ENCODE measurements around the gene CHPF.

DNA sequence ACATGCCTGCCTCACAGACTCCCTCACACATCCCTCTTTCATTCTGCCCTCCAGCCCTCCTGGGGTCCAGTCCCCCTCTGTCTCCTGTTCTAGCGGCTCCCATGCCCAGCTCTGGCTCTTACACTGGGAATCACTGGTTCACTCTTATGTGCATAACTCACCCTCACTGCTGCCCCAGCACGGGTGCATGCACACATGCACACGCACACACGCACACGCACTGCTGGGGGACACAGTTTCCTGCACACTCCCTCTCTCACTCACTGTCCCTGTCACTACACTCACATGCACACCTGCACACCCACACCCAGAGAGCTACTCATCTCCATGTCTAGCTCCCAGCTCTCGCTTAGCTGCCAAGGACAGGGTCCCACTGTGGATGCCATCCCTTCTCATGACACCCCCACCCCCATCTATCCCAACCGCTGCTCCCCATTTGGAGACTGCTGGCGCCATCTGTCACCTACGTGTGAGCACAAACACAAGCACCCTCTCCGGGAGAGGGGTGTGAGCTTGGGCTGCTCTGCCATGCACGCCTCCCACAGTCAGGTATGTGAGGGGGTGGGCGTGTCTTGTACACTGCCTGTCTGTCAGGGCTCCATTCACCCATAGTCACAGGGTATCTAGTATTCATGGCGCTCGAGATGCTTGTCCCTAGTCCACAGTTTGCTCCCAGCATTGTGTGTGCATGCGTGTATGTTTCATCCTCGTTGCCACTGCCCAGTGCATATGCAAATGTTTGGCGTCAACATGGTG, 27.6 kb downstream of the CHPF start:
- TF ChIP-seq, protein P1, sequence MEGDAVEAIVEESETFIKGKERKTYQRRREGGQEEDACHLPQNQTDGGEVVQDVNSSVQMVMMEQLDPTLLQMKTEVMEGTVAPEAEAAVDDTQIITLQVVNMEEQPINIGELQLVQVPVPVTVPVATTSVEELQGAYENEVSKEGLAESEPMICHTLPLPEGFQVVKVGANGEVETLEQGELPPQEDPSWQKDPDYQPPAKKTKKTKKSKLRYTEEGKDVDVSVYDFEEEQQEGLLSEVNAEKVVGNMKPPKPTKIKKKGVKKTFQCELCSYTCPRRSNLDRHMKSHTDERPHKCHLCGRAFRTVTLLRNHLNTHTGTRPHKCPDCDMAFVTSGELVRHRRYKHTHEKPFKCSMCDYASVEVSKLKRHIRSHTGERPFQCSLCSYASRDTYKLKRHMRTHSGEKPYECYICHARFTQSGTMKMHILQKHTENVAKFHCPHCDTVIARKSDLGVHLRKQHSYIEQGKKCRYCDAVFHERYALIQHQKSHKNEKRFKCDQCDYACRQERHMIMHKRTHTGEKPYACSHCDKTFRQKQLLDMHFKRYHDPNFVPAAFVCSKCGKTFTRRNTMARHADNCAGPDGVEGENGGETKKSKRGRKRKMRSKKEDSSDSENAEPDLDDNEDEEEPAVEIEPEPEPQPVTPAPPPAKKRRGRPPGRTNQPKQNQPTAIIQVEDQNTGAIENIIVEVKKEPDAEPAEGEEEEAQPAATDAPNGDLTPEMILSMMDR (IDR thresholded peaks at IDR 0.05; ENCODE audit: low read depth, low read length, missing input control): no peak
- TF ChIP-seq, protein P2, sequence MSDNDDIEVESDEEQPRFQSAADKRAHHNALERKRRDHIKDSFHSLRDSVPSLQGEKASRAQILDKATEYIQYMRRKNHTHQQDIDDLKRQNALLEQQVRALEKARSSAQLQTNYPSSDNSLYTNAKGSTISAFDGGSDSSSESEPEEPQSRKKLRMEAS (IDR thresholded peaks at IDR 0.05): no peak
- no peak for TF ChIP-seq TAF1 (conservative IDR thresholded peaks at IDR 0.05)
- TF ChIP-seq NR2F2 (IDR thresholded peaks at IDR 0.05): no peak
- no peak for TF ChIP-seq SP1 (IDR thresholded peaks at IDR 0.05)
- no peak for TF ChIP-seq FOXA1 (IDR thresholded peaks at IDR 0.05)
- no peak for TF ChIP-seq HNF4G (IDR thresholded peaks at IDR 0.05)
- TF ChIP-seq YY1 (IDR thresholded peaks at IDR 0.05): no peak
- TF ChIP-seq RAD21 (IDR thresholded peaks at IDR 0.05): no peak
- TF ChIP-seq, protein P3, sequence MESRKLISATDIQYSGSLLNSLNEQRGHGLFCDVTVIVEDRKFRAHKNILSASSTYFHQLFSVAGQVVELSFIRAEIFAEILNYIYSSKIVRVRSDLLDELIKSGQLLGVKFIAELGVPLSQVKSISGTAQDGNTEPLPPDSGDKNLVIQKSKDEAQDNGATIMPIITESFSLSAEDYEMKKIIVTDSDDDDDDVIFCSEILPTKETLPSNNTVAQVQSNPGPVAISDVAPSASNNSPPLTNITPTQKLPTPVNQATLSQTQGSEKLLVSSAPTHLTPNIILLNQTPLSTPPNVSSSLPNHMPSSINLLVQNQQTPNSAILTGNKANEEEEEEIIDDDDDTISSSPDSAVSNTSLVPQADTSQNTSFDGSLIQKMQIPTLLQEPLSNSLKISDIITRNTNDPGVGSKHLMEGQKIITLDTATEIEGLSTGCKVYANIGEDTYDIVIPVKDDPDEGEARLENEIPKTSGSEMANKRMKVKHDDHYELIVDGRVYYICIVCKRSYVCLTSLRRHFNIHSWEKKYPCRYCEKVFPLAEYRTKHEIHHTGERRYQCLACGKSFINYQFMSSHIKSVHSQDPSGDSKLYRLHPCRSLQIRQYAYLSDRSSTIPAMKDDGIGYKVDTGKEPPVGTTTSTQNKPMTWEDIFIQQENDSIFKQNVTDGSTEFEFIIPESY (IDR thresholded peaks at IDR 0.05): no peak
- no peak for TF ChIP-seq GABPA (IDR thresholded peaks at IDR 0.05 in 1 of 2, conservative IDR thresholded peaks at IDR 0.05 in 1 of 2)
- TF ChIP-seq, protein P4, sequence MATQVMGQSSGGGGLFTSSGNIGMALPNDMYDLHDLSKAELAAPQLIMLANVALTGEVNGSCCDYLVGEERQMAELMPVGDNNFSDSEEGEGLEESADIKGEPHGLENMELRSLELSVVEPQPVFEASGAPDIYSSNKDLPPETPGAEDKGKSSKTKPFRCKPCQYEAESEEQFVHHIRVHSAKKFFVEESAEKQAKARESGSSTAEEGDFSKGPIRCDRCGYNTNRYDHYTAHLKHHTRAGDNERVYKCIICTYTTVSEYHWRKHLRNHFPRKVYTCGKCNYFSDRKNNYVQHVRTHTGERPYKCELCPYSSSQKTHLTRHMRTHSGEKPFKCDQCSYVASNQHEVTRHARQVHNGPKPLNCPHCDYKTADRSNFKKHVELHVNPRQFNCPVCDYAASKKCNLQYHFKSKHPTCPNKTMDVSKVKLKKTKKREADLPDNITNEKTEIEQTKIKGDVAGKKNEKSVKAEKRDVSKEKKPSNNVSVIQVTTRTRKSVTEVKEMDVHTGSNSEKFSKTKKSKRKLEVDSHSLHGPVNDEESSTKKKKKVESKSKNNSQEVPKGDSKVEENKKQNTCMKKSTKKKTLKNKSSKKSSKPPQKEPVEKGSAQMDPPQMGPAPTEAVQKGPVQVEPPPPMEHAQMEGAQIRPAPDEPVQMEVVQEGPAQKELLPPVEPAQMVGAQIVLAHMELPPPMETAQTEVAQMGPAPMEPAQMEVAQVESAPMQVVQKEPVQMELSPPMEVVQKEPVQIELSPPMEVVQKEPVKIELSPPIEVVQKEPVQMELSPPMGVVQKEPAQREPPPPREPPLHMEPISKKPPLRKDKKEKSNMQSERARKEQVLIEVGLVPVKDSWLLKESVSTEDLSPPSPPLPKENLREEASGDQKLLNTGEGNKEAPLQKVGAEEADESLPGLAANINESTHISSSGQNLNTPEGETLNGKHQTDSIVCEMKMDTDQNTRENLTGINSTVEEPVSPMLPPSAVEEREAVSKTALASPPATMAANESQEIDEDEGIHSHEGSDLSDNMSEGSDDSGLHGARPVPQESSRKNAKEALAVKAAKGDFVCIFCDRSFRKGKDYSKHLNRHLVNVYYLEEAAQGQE (IDR thresholded peaks at IDR 0.05): no peak

All from liver (tissue), 3 donors.